ENCODE results near the gene THY1.

DNA sequence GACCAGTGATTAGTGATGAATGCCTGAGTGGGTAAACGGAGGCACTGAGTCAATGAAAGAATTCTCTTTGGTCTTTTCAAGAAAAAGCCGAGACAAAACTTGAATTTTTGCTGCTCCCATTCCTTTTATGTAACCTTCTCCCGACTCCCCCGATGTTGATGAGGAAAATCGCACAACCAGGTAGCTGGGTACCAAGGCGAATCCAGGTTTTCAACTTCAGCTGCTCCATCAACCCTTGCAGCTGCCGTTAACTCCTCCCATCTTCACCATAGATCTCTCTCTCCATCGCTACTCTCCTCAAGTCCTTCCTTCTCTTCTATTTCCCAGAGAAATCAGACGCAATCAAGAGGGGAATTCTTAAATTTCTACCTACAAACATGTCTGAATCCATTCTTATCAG, 40.9 kb downstream of the THY1 start:
- TF ChIP-seq, protein P1, sequence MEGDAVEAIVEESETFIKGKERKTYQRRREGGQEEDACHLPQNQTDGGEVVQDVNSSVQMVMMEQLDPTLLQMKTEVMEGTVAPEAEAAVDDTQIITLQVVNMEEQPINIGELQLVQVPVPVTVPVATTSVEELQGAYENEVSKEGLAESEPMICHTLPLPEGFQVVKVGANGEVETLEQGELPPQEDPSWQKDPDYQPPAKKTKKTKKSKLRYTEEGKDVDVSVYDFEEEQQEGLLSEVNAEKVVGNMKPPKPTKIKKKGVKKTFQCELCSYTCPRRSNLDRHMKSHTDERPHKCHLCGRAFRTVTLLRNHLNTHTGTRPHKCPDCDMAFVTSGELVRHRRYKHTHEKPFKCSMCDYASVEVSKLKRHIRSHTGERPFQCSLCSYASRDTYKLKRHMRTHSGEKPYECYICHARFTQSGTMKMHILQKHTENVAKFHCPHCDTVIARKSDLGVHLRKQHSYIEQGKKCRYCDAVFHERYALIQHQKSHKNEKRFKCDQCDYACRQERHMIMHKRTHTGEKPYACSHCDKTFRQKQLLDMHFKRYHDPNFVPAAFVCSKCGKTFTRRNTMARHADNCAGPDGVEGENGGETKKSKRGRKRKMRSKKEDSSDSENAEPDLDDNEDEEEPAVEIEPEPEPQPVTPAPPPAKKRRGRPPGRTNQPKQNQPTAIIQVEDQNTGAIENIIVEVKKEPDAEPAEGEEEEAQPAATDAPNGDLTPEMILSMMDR (IDR thresholded peaks at IDR 0.05) = no peak
- no peak for TF ChIP-seq POLR2A (IDR thresholded peaks at IDR 0.05)

All from prostate gland (tissue), 2 donors.